Brain microvascular endothelial cell (primary cell): ENCODE measurements around the gene PKP3.
"Not testable (repeated sequence)": the region's sequence is repeated elsewhere in the genome, so short reads cannot be mapped to it uniquely, and the experiment has no call there.

Experiments used
- DNase-seq: peaks from one replicate; pipeline ENCODE4 v3.0.0-alpha.2; 2020
- H3K27ac ChIP-seq: fragments of 250-450 bp; sonication (Bioruptor Pico); 2 replicates; pipeline ENCODE4 v1.5.1; 2020; ENCODE audit warnings: mild to moderate bottlenecking, moderate library complexity
- H3K27me3 ChIP-seq: fragments of 250-450 bp; sonication (Bioruptor Pico); replicated peaks from 2 replicates; pipeline ENCODE4 v1.5.1; 2020; ENCODE audit warnings: mild to moderate bottlenecking
- H3K36me3 ChIP-seq: fragments of 250-450 bp; sonication (Bioruptor Pico); replicated peaks from 2 replicates; pipeline ENCODE4 v1.5.1; 2020; ENCODE audit warnings: mild to moderate bottlenecking
- H3K4me3 ChIP-seq: 2 replicates; pipeline ENCODE4 v1.5.1; 2011; ENCODE audit warnings: low read depth, mild to moderate bottlenecking, control low read depth, low read length, moderate library complexity
- CTCF ChIP-seq: IDR thresholded peaks from 2 replicates; pipeline ENCODE4 v1.5.1; 2011; ENCODE audit warnings: low read depth, mild to moderate bottlenecking, moderate library complexity, low read length, control low read depth, inconsistent platforms; ENCODE audit errors: missing control alignments
- in situ Hi-C: cut with HindIII; loops from 2 replicates; pipeline ENCODE4 v1.10.0; 2017; ENCODE audit warnings: low sequenced_read_pairs, low pct_ligation_motif_present

PKP3 gene

GRCh38 chr11:394034-394857 lies at the start of gene PKP3:
TSS of gene PKP3 (plus strand) at chr11:394209. CDS start at chr11:394293, 84 bp downstream.
- Histone ChIP-seq H3K27me3 (no peaks in the 10 kb centered on the region), H3K4me3 (no peak within 1 kb of the TSS), H3K36me3 (no peaks in the 10 kb centered on the region), H3K27ac (no peak within 1 kb of the TSS)
- in situ Hi-C loops: no loop called here
- DNase-seq: peak; percentile 33
- TF ChIP-seq CTCF: no peak

- no peak overlapping the region for H3K4me3 ChIP-seq
- H3K27ac ChIP-seq: no peak overlapping the region
- no peak for DNase-seq
- no peak for TF ChIP-seq CTCF
- in situ Hi-C loops: no loop called here
- H3K27me3 ChIP-seq: no peaks in the 10 kb centered on the region
- H3K36me3 ChIP-seq: no peaks in the 10 kb centered on the region
These were observed 49.0 kb upstream of the PKP3 start for GRCh38 chr11:344836-345578.

- H3K27me3 ChIP-seq: no peaks in the 10 kb centered on the region
- H3K4me3 ChIP-seq: no peak overlapping the region
- no peak for DNase-seq
- no peak overlapping the region for H3K27ac ChIP-seq
- TF ChIP-seq CTCF: no peak
- H3K36me3 ChIP-seq: no peaks in the 10 kb centered on the region
- in situ Hi-C loops: no loop called here
These were observed 47.5 kb upstream of the PKP3 start for GRCh38 chr11:346529-346928.

- H3K36me3 ChIP-seq, in situ Hi-C loops, H3K4me3 ChIP-seq, H3K27ac ChIP-seq, H3K27me3 ChIP-seq, DNase-seq: not testable (repeated sequence)
These were observed 44.6 kb upstream of the PKP3 start for GRCh38 chr11:349270-349954.

GRCh38 chr11:350033-350722 lies 43.8 kb upstream of the PKP3 start:
- H3K4me3 ChIP-seq, H3K36me3 ChIP-seq, H3K27ac ChIP-seq, DNase-seq, in situ Hi-C loops, H3K27me3 ChIP-seq: not testable (repeated sequence)

- Histone ChIP-seq H3K36me3 (no peaks in the 10 kb centered on the region), H3K27me3 (no peaks in the 10 kb centered on the region), H3K27ac (no peak overlapping the region), H3K4me3 (no peak overlapping the region)
- DNase-seq: no peak
- in situ Hi-C loops: no loop called here
- TF ChIP-seq CTCF: no peak
These were observed 43.2 kb upstream of the PKP3 start for GRCh38 chr11:350723-351255.
